Liver (tissue), 9 donors: ENCODE measurements around the gene CMTM1. TPM values are rescaled to one million over a fixed set of nuclear protein-coding genes. Genes with fewer than 3 reads are reported as not detected.

Experiments used
- DNase-seq: peaks from one replicate; pipeline ENCODE4 v3.0.0-alpha.2; 2017; ENCODE audit warnings: low spot score
- H3K27ac ChIP-seq, 2 donors: one replicate each; pipeline ENCODE4 v1.7.0; 2013; ENCODE audit warnings: inconsistent platforms in 2 of 2, low read length in 2 of 2, control low read depth in 1 of 2, low read depth in 1 of 2, mild to moderate bottlenecking in 1 of 2
- H3K27me3 ChIP-seq, 4 donors: one replicate each; pipeline versions ENCODE4 v1.6.1 to v1.7.0; 2013; ENCODE audit warnings: low read length in 3 of 4, inconsistent platforms in 1 of 4, mild to moderate bottlenecking in 1 of 4, moderate library complexity in 1 of 4; ENCODE audit not compliant: control insufficient read depth in 4 of 4, insufficient read depth in 4 of 4
- H3K36me3 ChIP-seq, 4 donors: one replicate each; pipeline versions ENCODE4 v1.6.1 to v1.7.0; 2013; ENCODE audit warnings: low read length in 3 of 4, mild to moderate bottlenecking in 3 of 4, low read depth in 1 of 4, moderate library complexity in 1 of 4; ENCODE audit not compliant: control insufficient read depth in 4 of 4, insufficient read depth in 3 of 4
- H3K4me1 ChIP-seq, 4 donors: one replicate each; pipeline versions ENCODE4 v1.6.1 to v1.7.0; 2013; ENCODE audit warnings: low read length in 3 of 4, mild to moderate bottlenecking in 3 of 4, moderate library complexity in 1 of 4; ENCODE audit not compliant: control insufficient read depth in 4 of 4, insufficient read depth in 4 of 4
- H3K4me3 ChIP-seq, 3 donors: one replicate each; pipeline versions ENCODE4 v1.6.1 to v1.7.0; 2013; ENCODE audit warnings: low read length in 3 of 3, control low read depth in 1 of 3, low read depth in 1 of 3, mild to moderate bottlenecking in 1 of 3
- H3K9ac ChIP-seq, 2 donors: one replicate each; pipeline ENCODE4 v1.7.0; 2013; ENCODE audit warnings: low read length in 2 of 2, mild to moderate bottlenecking in 2 of 2, moderate library complexity in 2 of 2, control low read depth in 1 of 2, low read depth in 1 of 2
- H3K9me3 ChIP-seq, 4 donors: one replicate each; pipeline versions ENCODE4 v1.6.1 to v1.7.0; 2013; ENCODE audit warnings: low read length in 3 of 4; ENCODE audit not compliant: control insufficient read depth in 4 of 4
- ATF3 ChIP-seq: IDR thresholded peaks from 2 replicates; pipeline ENCODE4 v1.6.1; 2016; ENCODE audit warnings: antibody characterized with exemption
- CTCF ChIP-seq: fragments of 150-350 bp; IDR thresholded peaks from 2 replicates; pipeline ENCODE4 v1.5.1; 2017; ENCODE audit warnings: improper control_type of control experiment, low read depth, low read length; ENCODE audit not compliant: missing input control
- EGR1 ChIP-seq, 2 donors: IDR thresholded peaks; 2 replicates each; pipeline ENCODE4 v1.6.1; 2016 to 2018; ENCODE audit warnings: antibody characterized with exemption in 2 of 2, low read depth in 2 of 2
- FOXA1 ChIP-seq: IDR thresholded peaks from 2 replicates; pipeline ENCODE4 v1.6.1; 2016; ENCODE audit warnings: antibody characterized with exemption
- FOXA2 ChIP-seq: IDR thresholded peaks from 2 replicates; pipeline ENCODE4 v1.6.1; 2016; ENCODE audit warnings: antibody characterized with exemption
- GABPA ChIP-seq, 2 donors: IDR thresholded peaks in 1 of 2; conservative IDR thresholded peaks in 1 of 2; 2 replicates each; pipeline ENCODE4 v1.6.1; 2016; ENCODE audit warnings: antibody characterized with exemption in 2 of 2, mild to moderate bottlenecking in 1 of 2, moderate library complexity in 1 of 2
- HNF4A ChIP-seq, 2 donors: conservative IDR thresholded peaks; 2 replicates each; pipeline ENCODE4 v1.6.1; 2016; ENCODE audit warnings: antibody characterized with exemption in 2 of 2, mild to moderate bottlenecking in 2 of 2
- HNF4G ChIP-seq: IDR thresholded peaks from 2 replicates; pipeline ENCODE4 v1.6.1; 2016; ENCODE audit warnings: antibody characterized with exemption
- JUND ChIP-seq, 2 donors: IDR thresholded peaks; 2 replicates each; pipeline ENCODE4 v1.6.1; 2016; ENCODE audit warnings: antibody characterized with exemption in 2 of 2
- MAX ChIP-seq: IDR thresholded peaks from 2 replicates; pipeline ENCODE4 v1.6.1; 2016; ENCODE audit warnings: antibody characterized with exemption
- NR2F2 ChIP-seq: IDR thresholded peaks from 2 replicates; pipeline ENCODE4 v1.6.1; 2016; ENCODE audit warnings: antibody characterized with exemption
- RAD21 ChIP-seq, 2 donors: IDR thresholded peaks; 2 replicates each; pipeline ENCODE4 v1.6.1; 2016; ENCODE audit warnings: antibody characterized with exemption in 2 of 2, mild to moderate bottlenecking in 2 of 2
- REST ChIP-seq: IDR thresholded peaks from 2 replicates; pipeline ENCODE4 v1.6.1; 2016; ENCODE audit warnings: antibody characterized with exemption, mild to moderate bottlenecking
- RXRA ChIP-seq, 2 donors: IDR thresholded peaks; 2 replicates each; pipeline ENCODE4 v1.6.1; 2017 to 2018; ENCODE audit warnings: antibody characterized with exemption in 2 of 2, mild to moderate bottlenecking in 1 of 2
- SP1 ChIP-seq: IDR thresholded peaks from 2 replicates; pipeline ENCODE4 v1.6.1; 2018; ENCODE audit warnings: antibody characterized with exemption, mild to moderate bottlenecking
- TAF1 ChIP-seq: conservative IDR thresholded peaks from 2 replicates; pipeline ENCODE4 v1.6.1; 2016; ENCODE audit warnings: antibody characterized with exemption, mild to moderate bottlenecking
- YY1 ChIP-seq: IDR thresholded peaks from 2 replicates; pipeline ENCODE4 v1.6.1; 2016; ENCODE audit warnings: antibody characterized with exemption, mild to moderate bottlenecking
- ZBTB33 ChIP-seq: IDR thresholded peaks from 2 replicates; pipeline ENCODE4 v1.6.1; 2016; ENCODE audit warnings: antibody characterized with exemption
- WGBS: extraction: QIAGEN DNeasy Blood & Tissue Kit; methylation state at CpG from one replicate; pipeline ENCODE4 v1.1.7; 2013; 5-methylcytosine and 5-hydroxymethylcytosine counted together
- polyA plus RNA-seq, 2 donors: library from polyadenylated mRNA; stranded (reverse) in 1 of 2; unstranded in 1 of 2; fragments of 200-250 nt in 1 of 2; fragments of >200 nt in 1 of 2; fragmentation: Nextera tagmentation in 1 of 2; extraction: Ambion mirVana in 1 of 2; gene quantifications; one replicate each; pipeline versions ENCODE4 v1.2.1 to v1.2.3, GENCODE V29; 2013 to 2015
- total RNA-seq, 2 donors: library from RNA; depleted of rRNA; stranded (reverse); fragments of >200 nt; gene quantifications; one replicate each; pipeline ENCODE4 v1.2.3, GENCODE V29; 2014
- donor health status: healthy.
- donor health status: healthy.
- donor health status: healthy.
- donor health status: healthy.
- donor health status: healthy.

CMTM1 gene
- total and polyA plus RNA-seq, 4 donors, result 0.32 to 0.84 (median 0.49) TPM

- H3K9ac ChIP-seq, result peak overlapping the region; percentile 63 to 90
- H3K4me3 ChIP-seq, result peak overlapping the region in 2 of 3 donors; percentile 22 to 56
- no peaks in the 10 kb centered on the region for H3K9me3 ChIP-seq
- peak overlapping the region; percentile 99 to 100 for H3K27ac ChIP-seq
- H3K4me1 ChIP-seq, result peaks cover 19 to 60% (median 44%) of the 10 kb centered on the region in 4 donors
- TF ChIP-seq MAX (peak; percentile 98), ZBTB33 (peak; percentile 89), FOXA2 (peak; percentile 92), HNF4A (conservative IDR thresholded peaks at IDR 0.05) (peak; percentile 70 to 78), SP1 (peak; percentile 99), TAF1 (peak; percentile 48), HNF4G (no peak), EGR1 (IDR thresholded peaks at IDR 0.05; ENCODE audit: low read depth in 2 of 2) (peak in 1 of 2 donors; percentile 88), RAD21 (IDR thresholded peaks at IDR 0.05) (peak in 1 of 2 donors; percentile 3), ATF3 (peak; percentile 92), YY1 (peak; percentile 68), FOXA1 (peak; percentile 81), JUND (IDR thresholded peaks at IDR 0.05) (peak; percentile 99), RXRA (IDR thresholded peaks at IDR 0.05) (peak; percentile 90 to 96), GABPA (IDR thresholded peaks at IDR 0.05 in 1 of 2, conservative IDR thresholded peaks at IDR 0.05 in 1 of 2) (peak; percentile 76 to 91), NR2F2 (peak; percentile 99), CTCF (no peak), REST (peak; percentile 83)
- 2% methylated on average over 15 of the region's 15 CpGs for WGBS
- DNase-seq, result peak; percentile 83
- H3K36me3 ChIP-seq, result no peaks in the 10 kb centered on the region
- no peaks in the 10 kb centered on the region for H3K27me3 ChIP-seq
These were observed 49.2 kb upstream of the CMTM1 start for GRCh38 chr16:66516808-66517585.
